Fibroblast of mammary gland (primary cell): ENCODE data around the gene FOXO1.
A peak's percentile ranks its signal among the peaks of the same experiment; 100 is the strongest.

Experiments used
- DNase-seq: peaks from one replicate; pipeline ENCODE4 v3.0.0-alpha.2; 2010; ENCODE audit warnings: low read depth
- H3K4me3 ChIP-seq: 2 replicates; pipeline ENCODE4 v1.5.1; 2011; ENCODE audit warnings: low read depth, mild to moderate bottlenecking, low read length, moderate library complexity; ENCODE audit not compliant: control insufficient read depth
- TF ChIP-seq, protein P1 (sequence below): conservative IDR thresholded peaks from 2 replicates; pipeline ENCODE4 v1.5.1; 2011; ENCODE audit warnings: low read depth, low read length, inconsistent platforms; ENCODE audit not compliant: control insufficient read depth, insufficient read depth

Gene FOXO1

GRCh38 chr13:40660692-40661091 lies 5.7 kb downstream of the FOXO1 start:
- TF ChIP-seq, protein P1, sequence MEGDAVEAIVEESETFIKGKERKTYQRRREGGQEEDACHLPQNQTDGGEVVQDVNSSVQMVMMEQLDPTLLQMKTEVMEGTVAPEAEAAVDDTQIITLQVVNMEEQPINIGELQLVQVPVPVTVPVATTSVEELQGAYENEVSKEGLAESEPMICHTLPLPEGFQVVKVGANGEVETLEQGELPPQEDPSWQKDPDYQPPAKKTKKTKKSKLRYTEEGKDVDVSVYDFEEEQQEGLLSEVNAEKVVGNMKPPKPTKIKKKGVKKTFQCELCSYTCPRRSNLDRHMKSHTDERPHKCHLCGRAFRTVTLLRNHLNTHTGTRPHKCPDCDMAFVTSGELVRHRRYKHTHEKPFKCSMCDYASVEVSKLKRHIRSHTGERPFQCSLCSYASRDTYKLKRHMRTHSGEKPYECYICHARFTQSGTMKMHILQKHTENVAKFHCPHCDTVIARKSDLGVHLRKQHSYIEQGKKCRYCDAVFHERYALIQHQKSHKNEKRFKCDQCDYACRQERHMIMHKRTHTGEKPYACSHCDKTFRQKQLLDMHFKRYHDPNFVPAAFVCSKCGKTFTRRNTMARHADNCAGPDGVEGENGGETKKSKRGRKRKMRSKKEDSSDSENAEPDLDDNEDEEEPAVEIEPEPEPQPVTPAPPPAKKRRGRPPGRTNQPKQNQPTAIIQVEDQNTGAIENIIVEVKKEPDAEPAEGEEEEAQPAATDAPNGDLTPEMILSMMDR = no peak
- no peak overlapping the region for H3K4me3 ChIP-seq
- DNase-seq = no peak

- DNase-seq = no peak
- TF ChIP-seq, protein P1 = no peak
- no peak overlapping the region for H3K4me3 ChIP-seq
Measured at GRCh38 chr13:40660141-40660664, 6.2 kb downstream of the FOXO1 start.

DNA sequence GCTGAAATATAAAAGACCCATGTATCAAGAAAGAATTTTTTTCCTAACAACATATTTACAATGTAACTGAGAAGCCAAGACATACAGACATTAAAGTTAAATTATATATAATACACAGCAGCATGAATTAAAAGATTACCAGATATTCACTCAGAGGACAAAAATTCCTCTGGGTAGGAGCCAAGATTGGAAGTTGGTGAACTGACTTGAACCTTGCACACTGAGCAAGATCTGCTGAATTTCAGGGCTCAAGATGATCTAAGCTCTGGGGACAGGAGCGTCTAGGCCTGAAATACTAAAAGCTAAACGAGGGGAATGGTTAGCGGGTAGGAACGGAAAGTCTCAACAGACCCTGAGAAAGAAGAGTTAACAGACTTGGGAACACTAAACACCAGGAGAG lies 8.5 kb downstream of the FOXO1 start:
- H3K4me3 ChIP-seq = no peak overlapping the region
- TF ChIP-seq, protein P1 = no peak
- peak; percentile 56 for DNase-seq

DNA sequence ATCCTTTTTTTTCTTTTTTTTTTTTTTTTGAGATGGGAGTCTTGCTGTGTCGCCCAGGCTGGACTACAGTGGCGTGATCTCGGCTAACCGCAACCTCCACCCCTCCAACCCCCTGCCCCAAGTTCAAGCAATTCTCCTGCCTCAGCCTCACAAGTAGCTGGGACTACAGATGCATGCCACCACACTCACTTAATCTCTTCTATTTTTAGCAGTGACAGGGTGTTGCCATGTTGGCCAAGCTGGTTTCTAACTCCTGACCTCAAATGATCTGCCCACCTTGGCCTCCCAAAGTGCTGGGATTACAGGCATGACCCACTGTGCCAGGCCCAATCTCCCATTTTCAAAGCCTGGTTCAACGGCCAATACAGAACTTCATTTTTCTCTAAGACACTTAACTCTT lies 9.1 kb downstream of the FOXO1 start:
- TF ChIP-seq, protein P1 = no peak
- H3K4me3 ChIP-seq = no peak overlapping the region
- no peak for DNase-seq

DNA sequence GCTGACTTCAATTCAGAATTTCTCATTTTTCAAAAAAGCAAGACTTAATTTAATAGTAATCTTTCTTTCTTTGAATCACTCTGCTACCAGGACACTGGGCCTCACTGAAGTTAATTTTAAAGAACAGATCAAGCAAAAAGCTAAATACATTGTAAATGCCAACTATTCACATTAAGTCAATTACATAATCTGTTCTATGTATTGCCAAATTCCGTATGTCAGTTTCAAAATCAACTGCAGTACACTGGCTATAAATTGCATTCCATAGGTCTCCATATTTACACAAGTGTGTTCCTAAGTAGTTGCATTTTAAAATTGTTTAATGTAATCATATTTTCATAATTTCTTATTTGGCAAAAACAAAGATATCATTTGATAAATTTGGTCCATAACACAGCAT lies 10.1 kb downstream of the FOXO1 start:
- DNase-seq = no peak
- no peak overlapping the region for H3K4me3 ChIP-seq
- TF ChIP-seq, protein P1 = no peak

DNA sequence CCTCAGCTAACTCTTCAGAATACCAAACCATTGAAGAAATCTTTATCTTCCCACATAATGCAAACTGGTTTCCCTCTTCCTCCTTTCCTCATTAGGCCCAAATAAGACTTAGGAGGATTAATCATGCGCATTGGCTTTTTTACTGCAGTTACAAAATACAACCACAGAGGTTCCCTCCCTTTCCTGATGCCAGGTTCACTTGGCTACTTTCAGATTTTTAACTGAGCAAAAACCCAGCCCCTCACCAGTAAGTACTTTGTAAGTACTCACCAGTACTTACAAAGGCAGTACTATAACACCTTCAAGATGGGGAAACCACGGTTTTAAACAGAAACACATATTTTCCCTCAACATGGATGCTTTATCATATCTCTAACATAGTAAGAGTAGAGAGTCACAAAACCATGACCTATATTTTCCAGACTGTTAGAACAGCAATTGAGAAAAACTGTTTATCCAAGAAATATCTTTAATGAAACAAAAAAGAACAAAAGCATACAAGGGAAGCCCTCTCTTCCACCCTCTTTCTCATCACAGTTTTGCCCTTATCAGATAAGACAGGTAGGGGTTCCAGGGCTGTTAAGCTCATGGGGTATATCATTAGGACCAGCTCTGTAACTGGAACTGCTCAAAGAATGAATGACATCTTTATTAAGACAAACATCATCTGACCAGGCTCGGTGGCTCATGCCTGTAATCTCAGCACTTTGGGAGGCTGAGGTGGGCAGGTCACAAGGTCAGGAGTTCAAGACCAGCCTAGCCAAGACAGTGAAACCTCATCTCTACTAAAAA lies 12.7 kb downstream of the FOXO1 start:
- TF ChIP-seq, protein P1 = no peak
- H3K4me3 ChIP-seq = no peak overlapping the region
- no peak for DNase-seq
